Gastrocnemius medialis (tissue), 4 donors: ENCODE data around the gene ZNF605.
"Not testable (repeated sequence)": the region's sequence is repeated elsewhere in the genome, so short reads cannot be mapped to it uniquely, and the experiment has no call there.

ENCODE experiments used
- CTCF ChIP-seq, 5 experiments: fragments of 450-650 bp in 3 of 5; fragments of 200-600 bp in 2 of 5; sonication (generic) in 2 of 5; IDR thresholded peaks in 4 of 5; conservative IDR thresholded peaks in 1 of 5; 1 replicate in 4 of 5; 2 replicates in 1 of 5; pipeline ENCODE4 v1.5.1; 2016 to 2019; ENCODE audit warnings: antibody characterized with exemption in 5 of 5, mild to moderate bottlenecking in 3 of 5, moderate library complexity in 3 of 5
- POLR2A ChIP-seq, 2 donors: fragments of 450-650 bp; IDR thresholded peaks; one replicate each; pipeline ENCODE4 v1.6.1; 2017; ENCODE audit warnings: antibody characterized with exemption in 2 of 2, mild to moderate bottlenecking in 2 of 2, moderate library complexity in 2 of 2

- TF ChIP-seq CTCF (IDR thresholded peaks at IDR 0.05 in 4 of 5, conservative IDR thresholded peaks at IDR 0.05 in 1 of 5); POLR2A (IDR thresholded peaks at IDR 0.05): not testable (repeated sequence)
These were observed 81.5 kb downstream of the ZNF605 start for GRCh38 chr12:132874620-132875019.
